ENCODE measurements around the gene TTLL3. TPM values are rescaled to one million over a fixed set of nuclear protein-coding genes. Genes with fewer than 3 reads are reported as not detected.

Gene TTLL3
- total RNA-seq, 3 donors from 2014 or later (not counting 1 experiment from before 2014, with no cell fraction given): 133 to 137 (median 136) TPM

- Histone ChIP-seq H3K4me3 (ENCODE audit: low read length) (no peak within 1 kb of the TSS), H3K27me3 (ENCODE audit: control insufficient read depth, insufficient read depth, low read length) (no peaks in the 10 kb centered on the region), H3K27ac (ENCODE audit: low read length) (no peak within 1 kb of the TSS), H3K4me1 (ENCODE audit: control insufficient read depth, insufficient read depth, low read length) (no peaks in the 10 kb centered on the region), H3K9me3 (ENCODE audit: control insufficient read depth, insufficient read depth, low read length) (no peaks in the 10 kb centered on the region), H3K36me3 (ENCODE audit: control insufficient read depth, insufficient read depth, low read length) (no peaks in the 10 kb centered on the region)
- Mint-ChIP-seq H3K4me3 (no peak within 1 kb of the TSS), H3K27me3 (ENCODE audit: low read depth in 2 of 2) (no peaks in the 10 kb centered on the region), H3K9me3 (no peaks in the 10 kb centered on the region), H3K36me3 (no peaks in the 10 kb centered on the region), H3K27ac (no peak within 1 kb of the TSS), H3K4me1 (peaks cover 7 to 11% of the 10 kb centered on the region in 2 donors)
- ATAC-seq: no peak
- no peak for DNase-seq
- WGBS (ENCODE audit: insufficient coverage): 83% methylated on average over 6 of the region's 7 CpGs
- no peak for TF ChIP-seq CTCF (IDR thresholded peaks at IDR 0.05)
- intact Hi-C loops (cut with micrococcal nuclease): no loop called here
These were observed 69.9 kb downstream of the TTLL3 start, which contains the start of gene CIDEC for GRCh38 chr3:9879830-9880549. CIDEC (minus strand) TSS chr3:9880253; CDS start chr3:9878486, 1,767 bp downstream.

- no peak for TF ChIP-seq CTCF (IDR thresholded peaks at IDR 0.05)
- no peaks in the 10 kb centered on the region for H3K36me3 Mint-ChIP-seq
- Histone ChIP-seq H3K4me1 (ENCODE audit: control insufficient read depth, insufficient read depth, low read length) (no peaks in the 10 kb centered on the region), H3K27me3 (ENCODE audit: control insufficient read depth, insufficient read depth, low read length) (no peaks in the 10 kb centered on the region), H3K27ac (ENCODE audit: low read length) (no peak overlapping the region), H3K4me3 (ENCODE audit: low read length) (no peak overlapping the region), H3K36me3 (ENCODE audit: control insufficient read depth, insufficient read depth, low read length) (no peaks in the 10 kb centered on the region), H3K9me3 (ENCODE audit: control insufficient read depth, insufficient read depth, low read length) (no peaks in the 10 kb centered on the region)
- DNase-seq (no peak), ATAC-seq (no peak)
- no peaks in the 10 kb centered on the region for H3K27me3 Mint-ChIP-seq (ENCODE audit: low read depth in 2 of 2)
- H3K4me1 Mint-ChIP-seq: peaks cover 7 to 11% of the 10 kb centered on the region in 2 donors
- intact Hi-C loops (cut with micrococcal nuclease): no loop called here
- H3K27ac Mint-ChIP-seq: no peak overlapping the region
- H3K9me3 Mint-ChIP-seq: no peaks in the 10 kb centered on the region
- H3K4me3 Mint-ChIP-seq: no peak overlapping the region
- WGBS (ENCODE audit: insufficient coverage): 100% methylated on average over 1 of the region's 1 CpG
These were observed 71.4 kb downstream of the TTLL3 start for GRCh38 chr3:9881441-9881840.

- Mint-ChIP-seq H3K27me3 (ENCODE audit: low read depth in 2 of 2) (no peaks in the 10 kb centered on the region), H3K36me3 (no peaks in the 10 kb centered on the region), H3K4me1 (peaks cover 7 to 11% of the 10 kb centered on the region in 2 donors), H3K9me3 (no peaks in the 10 kb centered on the region), H3K27ac (peak overlapping the region in 1 of 2 donors; percentile 4), H3K4me3 (peak overlapping the region; percentile 6)
- H3K4me1 ChIP-seq (ENCODE audit: control insufficient read depth, insufficient read depth, low read length): no peaks in the 10 kb centered on the region
- WGBS (ENCODE audit: insufficient coverage): 79% methylated on average over 6 of the region's 7 CpGs
- H3K9me3 ChIP-seq (ENCODE audit: control insufficient read depth, insufficient read depth, low read length): no peaks in the 10 kb centered on the region
- ATAC-seq: peak in 2 of 3 donors; percentile 52 to 75
- no peaks in the 10 kb centered on the region for H3K36me3 ChIP-seq (ENCODE audit: control insufficient read depth, insufficient read depth, low read length)
- TF ChIP-seq CTCF (IDR thresholded peaks at IDR 0.05): no peak
- H3K4me3 ChIP-seq (ENCODE audit: low read length): no peak overlapping the region
- H3K27ac ChIP-seq (ENCODE audit: low read length): no peak overlapping the region
- no peak for DNase-seq
- no peaks in the 10 kb centered on the region for H3K27me3 ChIP-seq (ENCODE audit: control insufficient read depth, insufficient read depth, low read length)
- intact Hi-C loops (cut with micrococcal nuclease): no loop called here
These were observed 73.9 kb downstream of the TTLL3 start for GRCh38 chr3:9883706-9884554.
